Measurements from ENCODE around the gene LONRF2. TPM values are rescaled to one million over a fixed set of nuclear protein-coding genes. Genes with fewer than 3 reads are reported as not detected.
"Not testable (repeated sequence)": the region's sequence is repeated elsewhere in the genome, so short reads cannot be mapped to it uniquely, and the experiment has no call there.

LONRF2 gene
- total RNA-seq, 1 experiment from 2014 or later, result 2.7 TPM

GRCh38 chr2:100350661-100351185 is 28.4 kb upstream of the LONRF2 start:
- Histone ChIP-seq H3K18ac (ENCODE audit: insufficient read length, low read depth, low read length) (no peak overlapping the region), H3K79me1 (ENCODE audit: insufficient read depth, low read depth, low read length, poor library complexity, severe bottlenecking) (no peaks in the 10 kb centered on the region)
- peaks cover 1% of the 10 kb centered on the region; the same call in 1 of the 2 replicates for H3K27me3 Mint-ChIP-seq (ENCODE audit: low read depth)

DNA sequence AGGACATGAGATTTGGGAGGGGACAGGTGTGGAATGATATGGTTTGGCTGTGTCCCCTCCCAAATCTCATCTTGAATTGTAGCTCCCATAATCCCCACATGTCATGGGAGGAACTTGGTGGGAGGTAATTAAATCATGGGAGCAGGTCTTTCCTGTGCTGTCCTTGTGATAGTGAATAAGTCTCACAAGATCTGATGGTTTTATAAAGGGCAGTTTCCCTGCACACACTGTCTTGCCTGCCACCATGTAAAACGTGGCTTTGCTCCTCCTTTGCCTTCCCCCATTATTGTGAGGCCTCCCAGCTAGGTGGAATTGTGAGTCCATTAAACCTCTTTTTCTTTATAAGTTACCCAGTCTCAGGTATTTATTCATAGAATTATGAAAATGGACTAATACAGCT is 22.8 kb upstream of the LONRF2 start:
- H2BK120ac ChIP-seq (ENCODE audit: low read depth, low read length, poor library complexity, severe bottlenecking); DNase-seq; H3K18ac ChIP-seq (ENCODE audit: insufficient read length, low read depth, low read length); H3K14ac ChIP-seq (ENCODE audit: insufficient read depth, low read length); H2BK5ac ChIP-seq (ENCODE audit: insufficient read length, low read length); H3K27me3 ChIP-seq (ENCODE audit: insufficient read depth, low read length); H3K79me2 ChIP-seq (ENCODE audit: insufficient read depth, low read length); H4K20me1 ChIP-seq (ENCODE audit: control insufficient read depth, insufficient read depth, insufficient read length); H3K9ac ChIP-seq (ENCODE audit: extremely low read depth, insufficient read length, low read length); H2BK12ac ChIP-seq (ENCODE audit: insufficient read length, low read depth, low read length); H3K27ac Mint-ChIP-seq; H3K4ac ChIP-seq (ENCODE audit: low read depth, low read length); H3K27ac ChIP-seq (ENCODE audit: insufficient read length, low read depth, low read length); H2BK15ac ChIP-seq (ENCODE audit: low read depth, low read length); H3T11ph ChIP-seq (ENCODE audit: low read length); H3K4me1 Mint-ChIP-seq; H4K8ac ChIP-seq (replicated peaks; ENCODE audit: insufficient read length, low read depth, low read length); H2BK20ac ChIP-seq (ENCODE audit: low read depth, low read length, poor library complexity, severe bottlenecking); H3K79me1 ChIP-seq (ENCODE audit: insufficient read depth, low read depth, low read length, poor library complexity, severe bottlenecking); H4K5ac ChIP-seq (ENCODE audit: insufficient read length, low read depth, low read length); H4K91ac ChIP-seq (ENCODE audit: insufficient read length, low read depth, low read length); H2AFZ ChIP-seq (ENCODE audit: low read length); H3K4me1 ChIP-seq (ENCODE audit: insufficient read depth, low read length); H3K4me2 ChIP-seq (ENCODE audit: insufficient read depth, insufficient read length, low read length); H2AK5ac ChIP-seq (ENCODE audit: insufficient read length, low read length); H3K9me3 ChIP-seq (ENCODE audit: control insufficient read depth, low read depth, low read length); H3K56ac ChIP-seq (ENCODE audit: insufficient read length, low read depth, low read length); H3K23ac ChIP-seq (ENCODE audit: insufficient read length, low read depth, low read length); H3K27me3 Mint-ChIP-seq (ENCODE audit: low read depth); H3K23me2 ChIP-seq (ENCODE audit: insufficient read length, low read depth, low read length, poor library complexity, severe bottlenecking); H3K4me3 Mint-ChIP-seq: not testable (repeated sequence)
- H3K36me3 Mint-ChIP-seq (ENCODE audit: insufficient read depth in 1 of 3, low read depth in 3 of 3), result peaks cover 10 to 18% (median 10%) of the 10 kb centered on the region in 3 experiments; a peak in 6 of 7 replicates
- peaks cover 18 to 22% of the 10 kb centered on the region in 2 experiments for H3K9me3 Mint-ChIP-seq
- no CpG with 5 or more reads among the region's 1 CpG for WGBS (ENCODE audit: extremely low coverage, insufficient read length, low lambda C conversion rate)

More at GRCh38 chr2:100350661-100351185, 28.4 kb upstream of the LONRF2 start:
- Histone ChIP-seq H3T11ph (ENCODE audit: low read length) (no peak overlapping the region), H3K79me2 (ENCODE audit: insufficient read depth, low read length) (no peaks in the 10 kb centered on the region), H2AK5ac (ENCODE audit: insufficient read length, low read length) (no peak overlapping the region), H4K91ac (ENCODE audit: insufficient read length, low read depth, low read length) (no peak overlapping the region), H3K4me1 (ENCODE audit: insufficient read depth, low read length) (no peaks in the 10 kb centered on the region), H2BK120ac (ENCODE audit: low read depth, low read length, poor library complexity, severe bottlenecking) (no peak overlapping the region), H3K14ac (ENCODE audit: insufficient read depth, low read length) (no peak overlapping the region; the same call in 1 of the 2 replicates), H2BK15ac (ENCODE audit: low read depth, low read length) (no peak overlapping the region), H3K4ac (ENCODE audit: low read depth, low read length) (no peak overlapping the region), H3K4me2 (ENCODE audit: insufficient read depth, insufficient read length, low read length) (no peak overlapping the region), H3K56ac (ENCODE audit: insufficient read length, low read depth, low read length) (no peak overlapping the region), H3K9me3 (ENCODE audit: control insufficient read depth, low read depth, low read length) (no peaks in the 10 kb centered on the region), H2BK12ac (ENCODE audit: insufficient read length, low read depth, low read length) (no peak overlapping the region), H3K27ac (ENCODE audit: insufficient read length, low read depth, low read length) (no peak overlapping the region), H4K8ac (replicated peaks; ENCODE audit: insufficient read length, low read depth, low read length) (no peak overlapping the region), H2BK20ac (ENCODE audit: low read depth, low read length, poor library complexity, severe bottlenecking) (no peak overlapping the region), H2BK5ac (ENCODE audit: insufficient read length, low read length) (no peak overlapping the region), H3K23ac (ENCODE audit: insufficient read length, low read depth, low read length) (no peak overlapping the region), H4K5ac (ENCODE audit: insufficient read length, low read depth, low read length) (no peak overlapping the region), H3K23me2 (ENCODE audit: insufficient read length, low read depth, low read length, poor library complexity, severe bottlenecking) (no peaks in the 10 kb centered on the region), H2AFZ (ENCODE audit: low read length) (no peak overlapping the region), H3K9ac (ENCODE audit: extremely low read depth, insufficient read length, low read length) (no peak overlapping the region), H4K20me1 (ENCODE audit: control insufficient read depth, insufficient read depth, insufficient read length) (no peaks in the 10 kb centered on the region), H3K27me3 (ENCODE audit: insufficient read depth, low read length) (no peaks in the 10 kb centered on the region)
- TF ChIP-seq, protein P1, sequence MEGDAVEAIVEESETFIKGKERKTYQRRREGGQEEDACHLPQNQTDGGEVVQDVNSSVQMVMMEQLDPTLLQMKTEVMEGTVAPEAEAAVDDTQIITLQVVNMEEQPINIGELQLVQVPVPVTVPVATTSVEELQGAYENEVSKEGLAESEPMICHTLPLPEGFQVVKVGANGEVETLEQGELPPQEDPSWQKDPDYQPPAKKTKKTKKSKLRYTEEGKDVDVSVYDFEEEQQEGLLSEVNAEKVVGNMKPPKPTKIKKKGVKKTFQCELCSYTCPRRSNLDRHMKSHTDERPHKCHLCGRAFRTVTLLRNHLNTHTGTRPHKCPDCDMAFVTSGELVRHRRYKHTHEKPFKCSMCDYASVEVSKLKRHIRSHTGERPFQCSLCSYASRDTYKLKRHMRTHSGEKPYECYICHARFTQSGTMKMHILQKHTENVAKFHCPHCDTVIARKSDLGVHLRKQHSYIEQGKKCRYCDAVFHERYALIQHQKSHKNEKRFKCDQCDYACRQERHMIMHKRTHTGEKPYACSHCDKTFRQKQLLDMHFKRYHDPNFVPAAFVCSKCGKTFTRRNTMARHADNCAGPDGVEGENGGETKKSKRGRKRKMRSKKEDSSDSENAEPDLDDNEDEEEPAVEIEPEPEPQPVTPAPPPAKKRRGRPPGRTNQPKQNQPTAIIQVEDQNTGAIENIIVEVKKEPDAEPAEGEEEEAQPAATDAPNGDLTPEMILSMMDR (conservative IDR thresholded peaks at IDR 0.05), result no peak
- Mint-ChIP-seq H3K9me3 (peaks cover 3 to 4% of the 10 kb centered on the region in 2 experiments), H3K4me1 (peaks cover 0 to 6% of the 10 kb centered on the region in 2 experiments; a peak in 1 of 4 replicates), H3K4me3 (no peak overlapping the region), H3K36me3 (ENCODE audit: insufficient read depth in 1 of 3, low read depth in 3 of 3) (peaks cover 0 to 5% (median 3%) of the 10 kb centered on the region in 3 experiments; a peak in 2 of 7 replicates), H3K27ac (no peak overlapping the region)
- no CpG with 5 or more reads among the region's 13 CpGs for WGBS (ENCODE audit: extremely low coverage, insufficient read length, low lambda C conversion rate)
- DNase-seq, result no peak

Measured in H9 (cell line).